HG02642 (cell line): Measurements from ENCODE around the gene FAM135A.
"Not testable (repeated sequence)": the region's sequence is repeated elsewhere in the genome, so short reads cannot be mapped to it uniquely, and the experiment has no call there.

Experiments used
- ATAC-seq: cut with Tn5 transposase; IDR thresholded peaks from one replicate; pipeline ENCODE4 v1.9.1; 2021; ENCODE audit warnings: mild to moderate bottlenecking; ENCODE audit not compliant: unreplicated experiment, poor library complexity

Gene FAM135A

DNA sequence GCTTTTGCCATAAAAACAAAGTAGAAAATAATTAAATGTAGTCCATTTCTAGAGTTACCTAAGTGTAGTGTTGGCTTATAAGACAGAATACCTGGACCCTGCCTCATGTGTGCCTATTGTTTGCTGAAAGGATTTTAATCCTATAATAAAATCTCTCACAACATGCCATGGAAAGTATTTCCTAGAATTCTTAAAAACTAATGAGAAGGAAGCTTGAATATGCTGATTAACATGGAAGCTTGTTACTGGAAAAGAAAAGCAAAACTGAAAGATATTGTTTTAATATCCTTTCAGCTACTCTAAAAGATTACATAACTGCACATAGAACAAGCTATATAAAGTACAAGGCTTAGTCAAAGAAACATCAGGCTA lies 18.0 kb upstream of the FAM135A start:
- ATAC-seq = no peak

DNA sequence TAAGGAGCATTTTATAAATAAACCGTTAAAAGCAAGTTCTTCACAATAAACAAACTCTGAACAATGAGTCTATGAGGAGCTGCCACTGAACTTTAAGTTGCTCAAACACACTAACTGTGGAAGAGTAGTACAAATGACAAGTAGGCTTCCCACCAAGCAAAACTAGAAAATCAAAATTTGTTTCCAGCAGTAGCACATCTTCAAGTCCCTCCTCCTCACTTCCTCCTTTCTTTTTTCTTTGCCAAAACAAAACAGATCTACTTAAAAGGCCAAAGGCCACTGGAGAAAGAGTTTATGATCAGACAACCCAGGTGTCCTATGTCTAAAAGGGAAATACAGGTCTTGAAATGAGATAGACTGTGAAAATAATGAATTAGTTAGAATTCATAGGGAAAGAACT lies 17.1 kb upstream of the FAM135A start:
- no peak for ATAC-seq

DNA sequence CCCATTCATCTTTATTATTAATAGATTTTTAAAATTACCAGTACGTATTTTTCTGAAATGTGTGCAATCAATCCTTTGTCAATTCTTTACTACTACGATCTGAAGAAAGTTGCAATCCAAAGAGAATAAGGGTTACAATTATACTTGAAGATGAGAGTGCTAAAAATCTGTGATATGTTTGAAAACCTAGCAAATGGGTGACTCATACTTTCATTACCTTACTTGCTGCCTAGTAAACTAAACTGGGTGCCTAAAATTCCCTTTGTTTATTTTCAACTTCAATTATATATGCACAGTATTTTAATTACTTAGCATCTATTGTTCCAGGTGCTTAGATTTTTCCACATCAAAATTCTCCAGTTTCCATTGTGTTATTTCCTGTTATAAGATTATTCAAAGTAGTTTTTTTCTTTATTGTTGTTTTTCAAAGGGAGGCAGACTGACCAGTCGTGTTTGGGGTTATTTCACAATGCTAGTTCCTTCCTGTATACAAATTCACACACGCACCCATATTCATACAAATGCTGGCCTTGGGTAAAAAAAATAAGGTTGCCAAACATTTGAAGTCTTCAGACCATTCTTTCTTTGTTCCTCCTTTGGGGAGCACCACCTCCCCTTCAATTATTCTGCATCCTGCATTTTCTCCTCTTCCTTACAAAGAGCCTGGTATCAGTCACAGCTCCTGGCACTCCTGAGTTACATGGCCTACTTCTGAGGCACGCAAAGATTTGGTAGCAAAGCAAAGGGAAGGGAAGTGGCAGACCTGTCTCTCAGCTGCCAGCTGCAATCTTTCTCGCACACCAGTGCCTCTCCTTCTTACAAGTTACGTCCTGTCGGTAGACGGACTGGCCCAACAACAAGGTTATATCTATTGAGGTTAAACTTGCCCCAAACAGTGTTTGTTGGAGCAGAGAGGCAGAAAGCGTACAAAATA lies 16.2 kb upstream of the FAM135A start:
- ATAC-seq = no peak

DNA sequence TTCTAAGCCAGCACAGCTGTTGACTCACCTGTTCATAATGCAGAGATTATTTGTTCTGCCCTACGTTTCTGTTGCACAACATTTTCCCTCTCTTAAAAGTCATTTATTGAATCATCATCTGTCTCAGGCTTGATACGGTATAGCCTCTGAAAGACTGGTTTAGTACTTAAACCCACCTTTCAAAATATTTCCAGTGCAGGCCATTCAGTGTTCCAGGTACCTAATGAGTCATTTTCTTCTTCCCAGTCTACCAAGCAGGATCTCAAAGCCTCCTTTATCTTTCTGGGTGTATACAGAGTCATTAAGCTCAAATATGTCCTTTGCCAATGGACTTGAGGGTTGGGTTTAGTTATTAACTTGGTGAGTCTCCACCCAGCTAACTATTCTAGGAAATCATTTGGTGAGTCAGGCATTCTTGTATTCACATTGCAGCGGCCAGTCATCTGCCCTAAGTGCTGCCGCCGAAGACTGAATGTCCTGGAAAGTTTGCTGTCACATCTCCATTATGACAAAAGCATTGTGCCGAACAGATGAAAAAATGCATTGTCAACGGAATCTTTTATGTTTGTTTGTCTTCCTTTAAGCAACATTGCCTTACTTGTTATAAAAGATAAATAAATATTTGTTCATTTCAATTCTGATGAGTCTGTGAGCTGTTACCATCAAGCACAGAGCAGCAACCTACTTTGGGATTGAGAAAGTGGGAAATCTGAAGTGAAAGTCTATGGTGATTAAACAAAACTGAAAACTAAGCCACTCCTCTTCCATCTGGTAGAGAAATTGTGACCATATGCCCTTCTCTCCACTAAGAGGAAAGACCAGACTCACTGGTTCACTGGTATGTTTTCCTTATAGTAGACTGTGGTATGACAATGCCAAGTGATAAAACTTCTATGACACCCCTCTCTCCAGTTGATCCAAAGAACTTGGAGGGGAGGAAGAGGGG lies 14.3 kb upstream of the FAM135A start:
- ATAC-seq = no peak

DNA sequence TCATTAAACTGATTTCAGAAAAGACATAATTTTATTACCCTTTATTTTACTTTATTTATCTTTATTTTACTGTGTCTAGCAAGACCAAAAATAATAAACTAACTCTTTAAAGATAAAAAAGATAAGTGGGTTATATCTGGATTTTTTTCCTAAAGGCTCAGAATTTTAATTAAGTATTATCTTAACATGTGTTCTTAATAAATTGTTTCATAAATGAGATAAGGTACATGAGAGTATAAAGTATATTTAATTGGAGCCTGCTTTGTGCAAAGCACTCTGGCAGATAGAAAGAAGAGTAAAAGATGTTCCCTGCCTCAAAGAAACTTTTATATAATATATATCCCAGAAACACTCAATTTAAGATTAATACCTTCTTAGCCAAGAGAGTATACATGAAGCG lies 8.7 kb upstream of the FAM135A start:
- no peak for ATAC-seq

- no peak for ATAC-seq
Observed at GRCh38 chr6:70409216-70409615, 4.1 kb upstream of the FAM135A start.

DNA sequence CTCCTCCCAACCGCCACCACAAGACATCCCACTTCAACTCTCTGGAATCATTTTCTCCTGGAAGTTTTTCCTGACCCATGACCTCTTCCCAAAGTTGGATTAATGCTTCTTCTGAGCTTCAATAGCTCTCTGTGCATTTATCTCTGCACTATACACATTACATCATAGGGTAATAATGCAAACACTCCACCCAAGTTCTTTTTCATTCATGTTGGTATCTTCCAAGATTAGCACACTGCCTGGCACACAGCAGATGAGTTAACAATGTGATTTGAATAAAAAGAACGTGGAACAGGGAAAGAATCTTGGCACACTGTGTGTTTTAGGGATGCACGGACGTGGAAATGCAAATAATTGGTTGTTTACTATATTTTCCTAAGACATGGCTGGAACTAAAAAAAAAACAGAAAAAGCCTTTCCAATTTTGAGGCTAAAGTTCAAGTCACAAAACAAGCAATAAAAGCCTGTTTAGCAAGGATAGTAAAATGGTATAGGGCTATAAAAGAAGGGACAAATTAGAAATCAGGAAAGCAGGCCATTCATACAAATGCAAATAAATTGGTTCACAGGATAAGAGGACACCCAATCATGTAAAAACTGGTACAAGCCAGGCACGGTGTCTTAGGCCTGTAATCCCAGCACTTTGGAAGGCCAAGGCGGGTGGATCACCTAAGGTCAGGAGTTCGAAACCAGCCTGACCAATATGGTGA lies 1.6 kb upstream of the FAM135A start:
- no peak for ATAC-seq

DNA sequence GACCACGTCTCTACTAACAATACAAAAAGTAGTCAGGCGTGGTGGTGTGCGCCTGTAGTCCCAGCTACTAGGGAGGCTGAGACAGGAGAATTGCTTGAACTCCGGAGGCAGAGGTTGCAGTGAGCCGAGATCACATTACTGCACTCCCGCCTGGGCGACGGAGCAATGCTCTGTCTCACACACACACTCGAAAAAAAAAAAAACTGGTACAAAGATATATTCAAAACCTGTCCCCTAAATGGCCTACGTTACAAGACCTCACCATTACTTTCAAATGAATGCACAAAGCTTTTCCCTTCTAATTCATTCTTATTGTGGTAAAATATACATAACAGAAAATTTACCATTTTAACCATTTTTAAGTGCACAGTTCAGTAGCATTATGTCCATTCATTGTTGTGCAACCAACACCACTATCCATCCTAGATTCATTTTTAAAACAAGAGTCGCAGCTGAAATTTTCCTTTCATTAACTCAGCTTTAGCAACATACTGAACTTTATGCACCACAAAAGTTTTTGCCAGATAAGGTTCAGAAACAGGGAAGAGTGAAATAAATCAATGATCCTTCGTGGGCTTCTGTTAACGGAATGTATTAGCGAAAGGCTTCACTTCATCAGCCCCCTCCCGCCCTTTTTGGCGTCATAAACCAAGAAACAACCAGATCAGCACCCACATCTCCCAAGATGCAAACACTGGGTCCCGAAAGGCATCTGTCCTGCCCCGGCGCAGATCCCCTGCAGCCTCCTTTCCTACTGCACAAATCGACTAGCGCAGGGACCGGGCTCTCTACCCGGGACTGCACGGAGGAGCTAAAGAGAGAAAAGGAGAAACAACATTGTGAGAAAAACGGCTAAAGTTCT lies 825 bp upstream of the FAM135A start:
- peak; percentile 29 for ATAC-seq

DNA sequence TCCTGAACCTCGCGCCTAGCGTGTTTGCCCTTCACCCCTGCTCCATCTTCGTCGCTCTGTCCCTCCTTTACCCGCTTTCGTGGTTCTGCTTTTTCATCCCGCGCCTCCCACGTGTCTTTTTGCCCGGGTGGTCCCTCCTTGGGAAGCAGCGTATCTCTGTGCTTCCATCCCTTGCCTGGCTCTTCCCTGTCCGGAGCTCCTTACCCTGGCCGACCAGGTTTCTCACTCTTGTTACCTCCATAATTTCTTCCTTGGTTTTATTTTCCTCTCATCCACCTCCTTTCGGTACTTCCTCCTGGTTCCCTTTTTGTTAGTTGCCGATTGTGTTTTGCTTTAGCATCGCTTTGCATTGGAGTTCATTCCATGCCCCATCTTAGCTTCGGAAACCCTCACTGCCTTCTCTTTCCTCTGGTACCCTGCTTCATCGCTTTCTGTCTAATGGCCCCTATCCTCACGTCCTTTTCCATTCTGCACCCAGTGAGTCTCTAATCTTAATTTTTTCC lies 735 bp downstream of the FAM135A start:
- ATAC-seq = no peak

GRCh38 chr6:70414813-70415212 lies 1.5 kb downstream of the FAM135A start:
- ATAC-seq = no peak

DNA sequence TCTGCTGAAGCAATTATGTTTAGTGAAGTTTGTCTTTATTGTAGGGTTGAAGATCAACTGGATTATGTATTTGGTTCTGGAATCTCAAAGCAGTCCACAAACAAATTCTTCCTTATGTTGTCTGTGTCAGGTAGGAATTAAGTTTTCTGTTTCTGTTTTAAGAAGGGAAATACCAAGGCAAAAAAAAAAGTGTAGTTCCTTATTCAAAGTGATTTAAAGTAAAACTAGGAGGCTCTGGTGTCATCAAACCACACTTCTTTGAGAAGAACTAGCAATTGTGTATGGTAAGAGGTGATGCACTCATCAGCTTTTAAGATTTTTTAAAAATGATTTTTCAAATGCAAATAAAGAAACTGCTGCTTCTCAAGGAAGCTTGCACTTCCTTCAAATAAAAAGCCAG lies 1.9 kb downstream of the FAM135A start:
- no peak for ATAC-seq

DNA sequence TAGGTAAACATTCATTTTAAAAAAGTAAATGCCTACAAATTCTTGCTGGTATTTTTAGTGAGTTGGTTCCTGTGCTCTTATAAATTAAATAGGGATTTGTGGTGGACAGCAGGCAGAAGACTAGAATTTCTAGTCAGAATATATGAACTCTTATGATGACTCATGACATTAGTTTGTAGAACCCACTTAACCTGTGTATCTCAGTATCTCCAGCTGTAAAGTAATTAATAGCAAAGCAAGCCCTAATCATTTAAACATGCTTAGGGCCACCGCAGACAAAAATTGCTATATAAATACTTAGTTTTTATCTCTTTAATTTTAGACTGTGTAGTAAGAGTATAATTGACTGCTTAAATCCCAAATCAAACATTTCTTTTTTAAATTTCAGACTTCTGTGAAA lies 2.4 kb downstream of the FAM135A start:
- ATAC-seq = no peak

GRCh38 chr6:70421509-70421908 lies 8.2 kb downstream of the FAM135A start:
- ATAC-seq = no peak

- ATAC-seq = no peak
Observed at GRCh38 chr6:70423189-70424134, 10.2 kb downstream of the FAM135A start.

- ATAC-seq = no peak
Observed at GRCh38 chr6:70424291-70424690, 11.0 kb downstream of the FAM135A start.

DNA sequence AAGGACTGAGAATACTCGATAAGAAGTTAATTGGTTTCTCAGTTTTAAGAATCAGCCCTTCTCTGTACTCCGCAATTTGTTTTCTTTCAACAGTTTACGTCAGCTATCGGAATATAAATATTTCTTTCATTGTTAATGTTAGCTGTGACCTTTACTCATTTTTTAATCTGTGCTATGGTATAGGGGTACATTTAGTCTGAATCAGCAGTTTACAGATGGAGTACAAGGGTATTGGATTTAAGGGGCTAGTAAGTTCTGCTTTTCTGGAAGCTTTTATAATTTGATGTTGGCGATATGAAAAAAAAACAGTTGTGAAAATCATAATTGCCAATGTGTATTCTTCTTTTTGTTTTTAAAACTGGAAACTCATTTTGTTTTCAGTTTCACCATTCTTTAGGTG lies 23.0 kb downstream of the FAM135A start:
- no peak for ATAC-seq

GRCh38 chr6:70445001-70445400 lies 31.7 kb downstream of the FAM135A start:
- no peak for ATAC-seq

GRCh38 chr6:70447343-70448070 lies 34.2 kb downstream of the FAM135A start:
- ATAC-seq = not testable (repeated sequence)
